SK-N-SH treated with all-trans-retinoic acid at 6 μM for 48 hours (cell line): ENCODE results near the gene HOXA6.

Experiments
- ATAC-seq: fragments of 200-7000 bp; cut with Tn5 transposase; 3 replicates; pipeline ENCODE4 v1.9.1; 2020; ENCODE audit warnings: mild to moderate bottlenecking, moderate library complexity
- ARNTL ChIP-seq: fragments of 450-650 bp; formaldehyde crosslinking; IDR thresholded peaks from 2 replicates; pipeline ENCODE4 v1.5.0; 2020; ENCODE audit warnings: low read depth, mild to moderate bottlenecking, moderate library complexity, borderline replicate concordance
- BACH2 ChIP-seq: fragments of 250-450 bp; sonication (Bioruptor Pico); IDR thresholded peaks from 2 replicates; pipeline ENCODE4 v1.9.0; 2021; ENCODE audit warnings: mild to moderate bottlenecking, borderline replicate concordance
- ESRRG ChIP-seq: fragments of 250-450 bp; sonication (Bioruptor Pico); IDR thresholded peaks from 2 replicates; pipeline ENCODE4 v1.6.1; 2021; ENCODE audit warnings: mild to moderate bottlenecking
- GLIS3 ChIP-seq: fragments of 250-450 bp; sonication (Bioruptor Pico); IDR thresholded peaks from 2 replicates; pipeline ENCODE4 v1.5.0; 2020; ENCODE audit warnings: mild to moderate bottlenecking, moderate library complexity
- ISL1 ChIP-seq: fragments of 250-450 bp; sonication (Bioruptor Pico); IDR thresholded peaks from 2 replicates; pipeline ENCODE4 v2.1.2; 2022; ENCODE audit warnings: mild to moderate bottlenecking, moderate library complexity
- OSR1 ChIP-seq: fragments of 250-450 bp; sonication (Bioruptor Pico); IDR thresholded peaks from 2 replicates; pipeline ENCODE4 v1.8.0; 2022; ENCODE audit warnings: moderate library complexity, mild to moderate bottlenecking, inconsistent platforms
- PPARA ChIP-seq: fragments of 250-450 bp; sonication (Bioruptor Pico); IDR thresholded peaks from 2 replicates; pipeline ENCODE4 v1.5.0; 2020; ENCODE audit warnings: mild to moderate bottlenecking, borderline replicate concordance
- RARB ChIP-seq: fragments of 250-450 bp; sonication (Bioruptor Pico); IDR thresholded peaks from 2 replicates; pipeline ENCODE4 v1.8.0; 2021; ENCODE audit warnings: mild to moderate bottlenecking, moderate library complexity
- TOX ChIP-seq: fragments of 250-450 bp; sonication (Bioruptor Pico); IDR thresholded peaks from 2 replicates; pipeline ENCODE4 v1.8.0; 2021; ENCODE audit warnings: mild to moderate bottlenecking, moderate library complexity, borderline replicate concordance
- ZC3H10 ChIP-seq: fragments of 250-450 bp; sonication (Bioruptor Pico); IDR thresholded peaks from 2 replicates; pipeline ENCODE4 v1.5.1; 2021; ENCODE audit warnings: mild to moderate bottlenecking, moderate library complexity
- ZNF565 ChIP-seq: fragments of 450-650 bp; formaldehyde crosslinking; conservative IDR thresholded peaks from 2 replicates; pipeline ENCODE4 v1.5.0; 2020; ENCODE audit warnings: low read depth, mild to moderate bottlenecking, moderate library complexity
- ZNF70 ChIP-seq: fragments of 450-650 bp; formaldehyde crosslinking; IDR thresholded peaks from 2 replicates; pipeline ENCODE4 v1.5.0; 2020; ENCODE audit warnings: mild to moderate bottlenecking, moderate library complexity
- TF ChIP-seq, protein P1 (sequence below): fragments of 250-450 bp; sonication (Bioruptor Pico); IDR thresholded peaks from 2 replicates; pipeline ENCODE4 v1.5.1; 2020; ENCODE audit warnings: low read depth, mild to moderate bottlenecking, moderate library complexity
- TF ChIP-seq, protein P2 (sequence below): fragments of 250-450 bp; sonication (Bioruptor Pico); IDR thresholded peaks from 2 replicates; pipeline ENCODE4 v1.5.0; 2020; ENCODE audit warnings: mild to moderate bottlenecking, moderate library complexity
- TF ChIP-seq, protein P3 (sequence below): fragments of 250-450 bp; sonication (Bioruptor Pico); IDR thresholded peaks from 2 replicates; pipeline ENCODE4 v1.8.0; 2020; ENCODE audit warnings: mild to moderate bottlenecking, moderate library complexity, borderline replicate concordance
- TF ChIP-seq, protein P4 (sequence below): fragments of 250-450 bp; sonication (Bioruptor Pico); IDR thresholded peaks from 2 replicates; pipeline ENCODE4 v1.5.1; 2021; ENCODE audit warnings: mild to moderate bottlenecking, moderate library complexity

The HOXA6 gene

DNA sequence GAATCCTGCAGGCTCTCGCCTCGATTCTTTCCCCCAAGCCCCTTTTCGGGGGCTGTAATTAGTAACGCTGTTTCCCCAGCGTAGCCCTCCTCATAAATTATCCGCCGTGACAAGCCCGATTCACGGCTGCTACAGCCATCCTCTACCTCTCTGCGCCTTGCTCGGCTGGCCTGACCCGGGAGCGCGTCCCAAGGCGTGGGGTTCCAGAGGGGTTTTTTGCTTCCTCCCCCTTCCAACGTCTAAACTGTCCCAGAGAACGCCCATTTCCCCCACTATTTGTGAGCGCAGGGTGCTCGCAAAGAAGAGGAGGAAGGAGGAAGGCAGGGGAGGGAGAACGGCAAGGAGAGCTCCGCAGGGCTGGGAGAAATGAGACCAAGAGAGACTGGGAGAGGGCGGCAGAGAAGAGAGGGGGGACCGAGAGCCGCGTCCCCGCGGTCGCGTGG lies 5.0 kb downstream of the HOXA6 start:
- TF ChIP-seq PPARA (CRISPR knock-in tag) (no peak), OSR1 (CRISPR knock-in tag) (no peak), ZNF565 (no peak), RARB (CRISPR knock-in tag) (no peak), GLIS3 (no peak), ARNTL (no peak), BACH2 (CRISPR knock-in tag) (no peak)
- TF ChIP-seq, protein P1, sequence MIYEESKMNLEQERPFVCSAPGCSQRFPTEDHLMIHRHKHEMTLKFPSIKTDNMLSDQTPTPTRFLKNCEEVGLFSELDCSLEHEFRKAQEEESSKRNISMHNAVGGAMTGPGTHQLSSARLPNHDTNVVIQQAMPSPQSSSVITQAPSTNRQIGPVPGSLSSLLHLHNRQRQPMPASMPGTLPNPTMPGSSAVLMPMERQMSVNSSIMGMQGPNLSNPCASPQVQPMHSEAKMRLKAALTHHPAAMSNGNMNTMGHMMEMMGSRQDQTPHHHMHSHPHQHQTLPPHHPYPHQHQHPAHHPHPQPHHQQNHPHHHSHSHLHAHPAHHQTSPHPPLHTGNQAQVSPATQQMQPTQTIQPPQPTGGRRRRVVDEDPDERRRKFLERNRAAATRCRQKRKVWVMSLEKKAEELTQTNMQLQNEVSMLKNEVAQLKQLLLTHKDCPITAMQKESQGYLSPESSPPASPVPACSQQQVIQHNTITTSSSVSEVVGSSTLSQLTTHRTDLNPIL, result no peak
- ATAC-seq, result no peak; the same call in 1 of the 3 replicates

DNA sequence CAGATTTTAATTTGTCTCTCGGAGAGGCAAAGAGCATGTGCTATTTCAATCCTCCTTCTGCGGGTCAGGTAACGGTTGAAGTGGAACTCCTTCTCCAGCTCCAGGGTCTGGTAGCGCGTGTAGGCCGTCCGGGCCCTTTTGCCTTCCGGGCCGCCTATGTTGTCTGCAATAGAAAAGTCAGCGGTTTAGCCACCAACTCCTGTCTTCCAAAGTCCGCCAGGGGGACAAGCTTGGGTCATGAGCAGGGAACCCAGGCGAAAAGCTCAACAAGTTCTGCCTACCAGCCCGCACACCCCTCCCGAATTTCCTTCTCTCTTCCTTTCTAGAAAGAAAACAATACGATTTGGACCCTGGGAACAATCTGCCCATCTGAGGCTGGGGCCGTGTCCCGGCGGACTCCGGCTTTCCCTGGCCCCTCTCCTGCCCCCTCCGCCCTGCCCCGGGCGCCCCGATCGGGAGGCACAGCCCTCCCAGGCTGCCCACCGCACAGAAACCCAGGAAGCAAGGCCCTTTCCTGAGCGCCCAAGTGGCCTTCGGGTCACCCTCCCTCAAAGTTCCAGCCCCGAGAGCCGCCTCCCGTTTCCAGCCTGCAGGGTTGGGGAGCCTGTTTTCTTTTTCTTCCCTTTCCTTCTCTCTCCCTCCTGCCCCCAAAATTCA lies 5.5 kb downstream of the HOXA6 start:
- ATAC-seq, result no peak
- TF ChIP-seq ESRRG (CRISPR knock-in tag) (no peak), ZNF70 (CRISPR knock-in tag) (no peak)
- TF ChIP-seq, protein P1, result no peak

DNA sequence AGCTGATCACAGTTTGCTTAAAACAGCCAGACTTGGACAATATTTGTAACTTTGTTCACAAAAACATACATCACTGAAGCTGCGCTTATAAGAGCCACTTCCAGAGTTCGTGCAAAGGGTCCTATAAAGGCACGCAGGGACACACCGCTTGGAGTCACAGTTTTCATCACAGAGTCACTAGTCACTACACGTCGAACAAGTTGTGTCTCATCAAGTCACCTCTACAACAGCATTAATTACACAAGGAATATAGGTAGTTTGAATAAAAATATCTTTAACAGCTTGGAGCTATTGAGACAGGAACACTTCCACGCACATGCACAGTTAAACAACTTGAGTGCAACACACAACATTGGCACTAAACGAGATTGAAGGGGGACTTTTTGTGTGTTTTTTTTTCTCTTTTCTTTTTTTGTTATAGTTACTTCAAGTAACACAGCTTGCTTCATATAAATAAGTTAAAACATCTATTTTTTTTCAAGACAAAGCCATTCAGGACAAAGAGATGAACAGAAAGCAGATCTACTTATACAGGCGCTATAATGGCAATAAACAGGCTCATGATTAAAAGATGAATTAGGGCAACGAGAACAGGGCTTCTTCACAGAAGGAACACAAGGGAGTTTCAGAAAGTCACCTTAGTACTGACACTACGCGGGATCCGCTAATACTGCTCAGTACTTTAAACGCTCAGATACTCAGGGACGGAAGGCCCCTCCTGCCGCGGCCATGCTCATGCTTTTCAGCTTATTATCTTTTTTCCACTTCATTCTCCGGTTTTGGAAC lies 6.2 kb downstream of the HOXA6 start:
- ATAC-seq, result no peak
- TF ChIP-seq ZNF70 (CRISPR knock-in tag), result no peak
- TF ChIP-seq, protein P2, sequence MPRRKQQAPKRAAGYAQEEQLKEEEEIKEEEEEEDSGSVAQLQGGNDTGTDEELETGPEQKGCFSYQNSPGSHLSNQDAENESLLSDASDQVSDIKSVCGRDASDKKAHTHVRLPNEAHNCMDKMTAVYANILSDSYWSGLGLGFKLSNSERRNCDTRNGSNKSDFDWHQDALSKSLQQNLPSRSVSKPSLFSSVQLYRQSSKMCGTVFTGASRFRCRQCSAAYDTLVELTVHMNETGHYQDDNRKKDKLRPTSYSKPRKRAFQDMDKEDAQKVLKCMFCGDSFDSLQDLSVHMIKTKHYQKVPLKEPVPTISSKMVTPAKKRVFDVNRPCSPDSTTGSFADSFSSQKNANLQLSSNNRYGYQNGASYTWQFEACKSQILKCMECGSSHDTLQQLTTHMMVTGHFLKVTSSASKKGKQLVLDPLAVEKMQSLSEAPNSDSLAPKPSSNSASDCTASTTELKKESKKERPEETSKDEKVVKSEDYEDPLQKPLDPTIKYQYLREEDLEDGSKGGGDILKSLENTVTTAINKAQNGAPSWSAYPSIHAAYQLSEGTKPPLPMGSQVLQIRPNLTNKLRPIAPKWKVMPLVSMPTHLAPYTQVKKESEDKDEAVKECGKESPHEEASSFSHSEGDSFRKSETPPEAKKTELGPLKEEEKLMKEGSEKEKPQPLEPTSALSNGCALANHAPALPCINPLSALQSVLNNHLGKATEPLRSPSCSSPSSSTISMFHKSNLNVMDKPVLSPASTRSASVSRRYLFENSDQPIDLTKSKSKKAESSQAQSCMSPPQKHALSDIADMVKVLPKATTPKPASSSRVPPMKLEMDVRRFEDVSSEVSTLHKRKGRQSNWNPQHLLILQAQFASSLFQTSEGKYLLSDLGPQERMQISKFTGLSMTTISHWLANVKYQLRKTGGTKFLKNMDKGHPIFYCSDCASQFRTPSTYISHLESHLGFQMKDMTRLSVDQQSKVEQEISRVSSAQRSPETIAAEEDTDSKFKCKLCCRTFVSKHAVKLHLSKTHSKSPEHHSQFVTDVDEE, result no peak
- TF ChIP-seq, protein P3, sequence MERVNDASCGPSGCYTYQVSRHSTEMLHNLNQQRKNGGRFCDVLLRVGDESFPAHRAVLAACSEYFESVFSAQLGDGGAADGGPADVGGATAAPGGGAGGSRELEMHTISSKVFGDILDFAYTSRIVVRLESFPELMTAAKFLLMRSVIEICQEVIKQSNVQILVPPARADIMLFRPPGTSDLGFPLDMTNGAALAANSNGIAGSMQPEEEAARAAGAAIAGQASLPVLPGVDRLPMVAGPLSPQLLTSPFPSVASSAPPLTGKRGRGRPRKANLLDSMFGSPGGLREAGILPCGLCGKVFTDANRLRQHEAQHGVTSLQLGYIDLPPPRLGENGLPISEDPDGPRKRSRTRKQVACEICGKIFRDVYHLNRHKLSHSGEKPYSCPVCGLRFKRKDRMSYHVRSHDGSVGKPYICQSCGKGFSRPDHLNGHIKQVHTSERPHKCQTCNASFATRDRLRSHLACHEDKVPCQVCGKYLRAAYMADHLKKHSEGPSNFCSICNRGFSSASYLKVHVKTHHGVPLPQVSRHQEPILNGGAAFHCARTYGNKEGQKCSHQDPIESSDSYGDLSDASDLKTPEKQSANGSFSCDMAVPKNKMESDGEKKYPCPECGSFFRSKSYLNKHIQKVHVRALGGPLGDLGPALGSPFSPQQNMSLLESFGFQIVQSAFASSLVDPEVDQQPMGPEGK (CRISPR knock-in tag), result no peak
- TF ChIP-seq OSR1 (CRISPR knock-in tag), result no peak
- TF ChIP-seq, protein P1, result no peak
- TF ChIP-seq, protein P4, sequence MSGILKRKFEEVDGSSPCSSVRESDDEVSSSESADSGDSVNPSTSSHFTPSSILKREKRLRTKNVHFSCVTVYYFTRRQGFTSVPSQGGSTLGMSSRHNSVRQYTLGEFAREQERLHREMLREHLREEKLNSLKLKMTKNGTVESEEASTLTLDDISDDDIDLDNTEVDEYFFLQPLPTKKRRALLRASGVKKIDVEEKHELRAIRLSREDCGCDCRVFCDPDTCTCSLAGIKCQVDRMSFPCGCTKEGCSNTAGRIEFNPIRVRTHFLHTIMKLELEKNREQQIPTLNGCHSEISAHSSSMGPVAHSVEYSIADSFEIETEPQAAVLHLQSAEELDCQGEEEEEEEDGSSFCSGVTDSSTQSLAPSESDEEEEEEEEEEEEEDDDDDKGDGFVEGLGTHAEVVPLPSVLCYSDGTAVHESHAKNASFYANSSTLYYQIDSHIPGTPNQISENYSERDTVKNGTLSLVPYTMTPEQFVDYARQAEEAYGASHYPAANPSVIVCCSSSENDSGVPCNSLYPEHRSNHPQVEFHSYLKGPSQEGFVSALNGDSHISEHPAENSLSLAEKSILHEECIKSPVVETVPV (CRISPR knock-in tag), result no peak
- no peak for TF ChIP-seq ZNF565
- no peak for TF ChIP-seq ESRRG (CRISPR knock-in tag)
- TF ChIP-seq RARB (CRISPR knock-in tag), result no peak
- no peak for TF ChIP-seq ZC3H10 (CRISPR knock-in tag)
- TF ChIP-seq ISL1 (CRISPR knock-in tag), result no peak
- no peak for TF ChIP-seq TOX
- TF ChIP-seq, all 23 proteins: peak for 0
